H1 (cell line): ENCODE results near the gene PTPRT.

Source experiments
- CTCF ChIP-seq, 3 experiments: IDR thresholded peaks; 1 replicate in 2 of 3; 2 replicates in 1 of 3; pipeline versions ENCODE4 v1.5.1 to v1.6.1; 2011; ENCODE audit warnings: low read length in 3 of 3, mild to moderate bottlenecking in 3 of 3, inconsistent platforms in 2 of 3, low read depth in 1 of 3, moderate library complexity in 1 of 3; ENCODE audit not compliant: insufficient read depth in 1 of 3; ENCODE audit errors: control extremely low read depth in 1 of 3
- EP300 ChIP-seq, 2 experiments: IDR thresholded peaks; 1 replicate in 1 of 2; 2 replicates in 1 of 2; pipeline ENCODE4 v1.6.1; 2011 to 2012; ENCODE audit warnings: low read depth in 2 of 2, low read length in 2 of 2, mild to moderate bottlenecking in 2 of 2, borderline replicate concordance in 1 of 2, inconsistent platforms in 1 of 2, moderate library complexity in 1 of 2
- POLR2A ChIP-seq, 2 experiments: IDR thresholded peaks; 1 replicate in 1 of 2; 2 replicates in 1 of 2; pipeline ENCODE4 v1.6.1; 2011; ENCODE audit warnings: low read depth in 2 of 2, low read length in 2 of 2, mild to moderate bottlenecking in 2 of 2; ENCODE audit errors: control extremely low read depth in 1 of 2
- POLR2AphosphoS5 ChIP-seq: IDR thresholded peaks from 2 replicates; pipeline ENCODE4 v1.6.1; 2011; ENCODE audit warnings: low read depth, low read length
- SIRT6 ChIP-seq: IDR thresholded peaks from one replicate; pipeline ENCODE4 v1.7.1; 2012; ENCODE audit warnings: low read length, inconsistent platforms
- TAF1 ChIP-seq: IDR thresholded peaks from 2 replicates; pipeline ENCODE4 v1.6.1; 2011; ENCODE audit warnings: mild to moderate bottlenecking, low read depth, low read length

GRCh38 chr20:42553374-42553773, 636.3 kb downstream of the PTPRT start:
- no peak for TF ChIP-seq SIRT6
- TF ChIP-seq EP300 (IDR thresholded peaks at IDR 0.05; ENCODE audit: borderline replicate concordance in 1 of 2, low read depth in 2 of 2, low read length in 2 of 2) = no peak
- TF ChIP-seq CTCF (IDR thresholded peaks at IDR 0.05; ENCODE audit: control extremely low read depth in 1 of 3, insufficient read depth in 1 of 3, low read depth in 1 of 3, low read length in 3 of 3) = no peak
- TF ChIP-seq POLR2A (IDR thresholded peaks at IDR 0.05; ENCODE audit: control extremely low read depth in 1 of 2, low read depth in 2 of 2, low read length in 2 of 2) = no peak
- no peak for TF ChIP-seq POLR2AphosphoS5
- TF ChIP-seq TAF1 = no peak
